Fibroblast of mammary gland (primary cell): Measurements from ENCODE around the gene OBSCN.

ENCODE experiments used
- DNase-seq: peaks from one replicate; pipeline ENCODE4 v3.0.0-alpha.2; 2010; ENCODE audit warnings: low read depth
- H3K4me3 ChIP-seq: 2 replicates; pipeline ENCODE4 v1.5.1; 2011; ENCODE audit warnings: low read depth, mild to moderate bottlenecking, low read length, moderate library complexity; ENCODE audit not compliant: control insufficient read depth
- CTCF ChIP-seq: conservative IDR thresholded peaks from 2 replicates; pipeline ENCODE4 v1.5.1; 2011; ENCODE audit warnings: low read depth, low read length, inconsistent platforms; ENCODE audit not compliant: control insufficient read depth, insufficient read depth

OBSCN gene

DNA sequence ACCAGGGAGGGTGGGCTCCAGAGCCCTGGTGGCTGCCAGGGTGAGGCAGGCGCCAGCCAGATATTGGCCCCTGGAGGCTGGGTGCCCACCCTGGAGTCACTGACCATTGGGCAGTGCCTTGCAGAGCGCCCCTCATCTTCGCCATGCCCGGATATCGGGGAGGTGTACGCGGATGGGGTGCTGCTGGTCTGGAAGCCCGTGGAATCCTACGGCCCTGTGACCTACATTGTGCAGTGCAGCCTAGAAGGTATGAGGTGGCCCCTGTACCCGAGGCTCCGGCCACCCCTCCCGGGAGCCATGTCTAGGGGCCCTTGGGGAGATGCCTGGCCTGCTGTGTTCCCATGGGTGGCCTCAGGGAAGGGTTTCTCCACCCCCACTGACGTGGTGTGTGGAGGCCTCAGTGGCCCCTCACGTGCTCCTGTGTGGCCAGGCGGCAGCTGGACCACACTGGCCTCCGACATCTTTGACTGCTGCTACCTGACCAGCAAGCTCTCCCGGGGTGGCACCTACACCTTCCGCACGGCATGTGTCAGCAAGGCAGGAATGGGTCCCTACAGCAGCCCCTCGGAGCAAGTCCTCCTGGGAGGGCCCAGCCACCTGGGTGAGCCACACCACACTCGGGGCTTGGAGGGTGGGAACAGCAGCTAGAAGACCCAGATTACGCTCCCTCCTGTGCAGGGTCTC lies 167.9 kb downstream of the OBSCN start:
- no peak for TF ChIP-seq CTCF
- H3K4me3 ChIP-seq, result no peak overlapping the region
- no peak for DNase-seq

GRCh38 chr1:228376262-228376628 lies 168.4 kb downstream of the OBSCN start:
- no peak overlapping the region for H3K4me3 ChIP-seq
- TF ChIP-seq CTCF, result no peak

GRCh38 chr1:228376651-228377631 lies 169.1 kb downstream of the OBSCN start:
- H3K4me3 ChIP-seq, result no peak overlapping the region
- TF ChIP-seq CTCF, result no peak
- DNase-seq, result no peak

More at GRCh38 chr1:228376262-228376628, 168.4 kb downstream of the OBSCN start:
- DNase-seq, result peak; percentile 30

DNA sequence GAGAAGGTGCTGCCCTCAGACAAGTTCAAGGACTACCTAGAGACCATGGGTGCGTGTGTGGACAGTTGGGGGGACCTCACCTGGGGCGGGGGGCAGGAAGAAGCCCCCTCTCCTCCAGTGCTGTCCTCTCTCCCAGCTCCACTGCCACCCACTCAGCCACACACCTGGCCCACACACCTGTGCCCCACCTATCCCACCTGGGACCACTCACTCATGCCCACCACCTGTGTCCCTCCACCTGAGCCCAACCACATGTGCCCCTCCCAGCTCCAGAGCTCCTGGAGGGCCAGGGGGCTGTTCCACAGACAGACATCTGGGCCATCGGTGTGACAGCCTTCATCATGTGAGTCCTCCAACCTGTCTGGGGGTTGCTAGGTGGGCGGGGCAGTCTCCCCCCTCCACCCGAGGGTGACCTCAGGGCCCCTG lies 169.8 kb downstream of the OBSCN start:
- TF ChIP-seq CTCF, result no peak
- H3K4me3 ChIP-seq, result no peak overlapping the region
- DNase-seq, result no peak

DNA sequence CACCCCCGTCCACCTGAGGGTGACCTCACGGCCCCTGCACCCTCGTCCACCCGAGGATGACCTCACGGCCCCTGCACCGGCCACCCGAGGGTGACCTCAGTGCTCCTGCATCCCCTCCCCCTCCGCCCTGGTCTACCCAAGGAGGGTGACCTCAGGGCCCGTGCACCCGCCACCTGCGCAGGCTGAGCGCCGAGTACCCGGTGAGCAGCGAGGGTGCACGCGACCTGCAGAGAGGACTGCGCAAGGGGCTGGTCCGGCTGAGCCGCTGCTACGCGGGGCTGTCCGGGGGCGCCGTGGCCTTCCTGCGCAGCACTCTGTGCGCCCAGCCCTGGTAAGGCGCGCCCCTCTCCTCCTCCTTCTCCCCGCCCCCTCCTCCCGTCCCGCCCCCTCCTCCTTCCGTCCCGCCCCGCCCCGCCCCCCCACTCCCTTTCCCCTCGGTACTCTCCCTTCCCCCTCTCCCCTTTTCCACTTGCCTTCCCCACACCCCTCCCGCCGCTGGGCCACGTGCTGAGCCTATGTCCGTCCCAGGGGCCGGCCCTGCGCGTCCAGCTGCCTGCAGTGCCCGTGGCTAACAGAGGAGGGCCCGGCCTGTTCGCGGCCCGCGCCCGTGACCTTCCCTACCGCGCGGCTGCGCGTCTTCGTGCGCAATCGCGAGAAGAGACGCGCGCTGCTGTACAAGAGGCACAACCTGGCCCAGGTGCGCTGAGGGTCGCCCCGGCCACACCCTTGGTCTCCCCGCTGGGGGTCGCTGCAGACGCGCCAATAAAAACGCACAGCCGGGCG lies 170.4 kb downstream of the OBSCN start:
- peak overlapping the region; percentile 50 for H3K4me3 ChIP-seq
- peak; percentile 27 for TF ChIP-seq CTCF
- DNase-seq, result peak; percentile 57

GRCh38 chr1:228378873-228379460 lies 171.1 kb downstream of the OBSCN start:
- peak overlapping the region; percentile 50 for H3K4me3 ChIP-seq
- TF ChIP-seq CTCF, result no peak
- peak; percentile 17 for DNase-seq
